Natural killer cell treated with Interleukin-12 subunit alpha and Interleukin-12 subunit beta and Interleukin-15 and Interleukin-18, amount 100 ng/mL, for 72 hours (primary cell): Measurements from ENCODE around the gene ASZ1. TPM values are rescaled to one million over a fixed set of nuclear protein-coding genes. Genes with fewer than 3 reads are reported as not detected.
"Not testable (repeated sequence)": the region's sequence is repeated elsewhere in the genome, so short reads cannot be mapped to it uniquely, and the experiment has no call there.

Source experiments
- ATAC-seq, 2 donors: fragments of 150-1000 bp; cut with Tn5 transposase in 1 of 2; sonication (Bioruptor Pico), chemical (Tn5 transposase) in 1 of 2; 2 replicates each; pipeline ENCODE4 v1.10.0; 2021
- DNase-seq: peaks from one replicate; pipeline ENCODE4 v3.0.0; 2022; ENCODE audit warnings: low spot score
- H3K27ac Mint-ChIP-seq, 2 donors: 1 replicate in 1 of 2; 2 replicates in 1 of 2; pipeline ENCODE4 v1.8.0; 2022; ENCODE audit warnings: mixed read lengths in 2 of 2, mild to moderate bottlenecking in 1 of 2, moderate library complexity in 1 of 2
- H3K27me3 Mint-ChIP-seq, 2 donors: 1 replicate in 1 of 2; 2 replicates in 1 of 2; pipeline ENCODE4 v1.8.0; 2022; ENCODE audit warnings: mixed read lengths in 2 of 2
- H3K36me3 Mint-ChIP-seq: one replicate; pipeline ENCODE4 v1.8.0; 2022; ENCODE audit warnings: mixed read lengths
- H3K4me1 Mint-ChIP-seq, 2 donors: 1 replicate in 1 of 2; 2 replicates in 1 of 2; pipeline ENCODE4 v1.8.0; 2022; ENCODE audit warnings: low read depth in 2 of 2, mixed read lengths in 2 of 2, mild to moderate bottlenecking in 1 of 2
- H3K4me3 Mint-ChIP-seq: one replicate; pipeline ENCODE4 v1.8.0; 2022; ENCODE audit warnings: mixed read lengths
- H3K9me3 Mint-ChIP-seq: 2 replicates; pipeline ENCODE4 v1.8.0; 2022; ENCODE audit warnings: mixed read lengths
- total RNA-seq, 2 donors: library from RNA; stranded (reverse); gene quantifications; one replicate each; pipeline ENCODE4 v1.2.3, GENCODE V29; 2022

The ASZ1 gene
- not detected for total RNA-seq

DNA sequence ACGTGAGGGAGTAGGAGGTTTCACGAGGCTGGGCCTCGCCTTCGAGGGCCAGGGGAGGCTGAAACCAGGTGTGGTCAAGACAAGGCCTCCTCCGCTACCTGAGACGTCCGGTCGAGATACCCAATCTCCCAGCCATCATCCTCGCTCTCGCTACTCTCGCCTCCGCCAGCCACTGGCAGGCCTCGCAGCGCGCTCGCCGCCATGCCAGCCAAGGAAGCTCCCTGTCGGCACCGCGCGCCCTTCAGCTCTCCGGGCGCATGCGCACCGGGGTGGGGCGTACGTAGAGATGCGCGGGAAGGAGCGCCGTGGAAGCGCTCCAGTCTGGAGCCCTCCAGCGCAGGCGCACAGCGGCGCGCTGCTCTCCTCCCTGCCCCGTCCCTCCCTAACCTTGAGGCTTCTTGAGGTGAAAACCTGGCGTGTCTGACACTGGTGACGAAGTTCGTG, at the start of gene ASZ1:
TSS of gene ASZ1 (minus strand) at position 236 of the 444 bp plus-strand sequence. CDS start at position 203, 33 bp downstream.
- H3K27me3 Mint-ChIP-seq: no peaks in the 10 kb centered on the region
- H3K4me3 Mint-ChIP-seq: no peak within 1 kb of the TSS
- DNase-seq (no peak), ATAC-seq (no peak)
- H3K9me3 Mint-ChIP-seq: peaks cover 12% of the 10 kb centered on the region
- no peak within 1 kb of the TSS for H3K27ac Mint-ChIP-seq
- no peaks in the 10 kb centered on the region for H3K4me1 Mint-ChIP-seq
- no peaks in the 10 kb centered on the region for H3K36me3 Mint-ChIP-seq

GRCh38 chr7:117476557-117477215, 49.4 kb upstream of the ASZ1 start:
- DNase-seq (no peak), ATAC-seq (no peak)
- H3K4me3 Mint-ChIP-seq: no peak overlapping the region
- H3K27ac Mint-ChIP-seq: no peak overlapping the region
- H3K4me1 Mint-ChIP-seq: no peaks in the 10 kb centered on the region
- H3K9me3 Mint-ChIP-seq: no peaks in the 10 kb centered on the region
- no peaks in the 10 kb centered on the region for H3K36me3 Mint-ChIP-seq
- peaks cover 15 to 24% of the 10 kb centered on the region in 2 donors for H3K27me3 Mint-ChIP-seq

- Mint-ChIP-seq H3K4me3 (no peak overlapping the region), H3K36me3 (no peaks in the 10 kb centered on the region), H3K27me3 (no peaks in the 10 kb centered on the region), H3K27ac (no peak overlapping the region), H3K4me1 (no peaks in the 10 kb centered on the region), H3K9me3 (no peaks in the 10 kb centered on the region)
- ATAC-seq (no peak), DNase-seq (no peak)
Observed at GRCh38 chr7:117472335-117472734, 45.0 kb upstream of the ASZ1 start.

GRCh38 chr7:117470777-117471176, 43.5 kb upstream of the ASZ1 start:
- H3K27ac Mint-ChIP-seq: no peak overlapping the region
- no peaks in the 10 kb centered on the region for H3K4me1 Mint-ChIP-seq
- H3K9me3 Mint-ChIP-seq: no peaks in the 10 kb centered on the region
- H3K36me3 Mint-ChIP-seq: no peaks in the 10 kb centered on the region
- H3K4me3 Mint-ChIP-seq: no peak overlapping the region
- ATAC-seq: no peak
- DNase-seq: no peak
- no peaks in the 10 kb centered on the region for H3K27me3 Mint-ChIP-seq

DNA sequence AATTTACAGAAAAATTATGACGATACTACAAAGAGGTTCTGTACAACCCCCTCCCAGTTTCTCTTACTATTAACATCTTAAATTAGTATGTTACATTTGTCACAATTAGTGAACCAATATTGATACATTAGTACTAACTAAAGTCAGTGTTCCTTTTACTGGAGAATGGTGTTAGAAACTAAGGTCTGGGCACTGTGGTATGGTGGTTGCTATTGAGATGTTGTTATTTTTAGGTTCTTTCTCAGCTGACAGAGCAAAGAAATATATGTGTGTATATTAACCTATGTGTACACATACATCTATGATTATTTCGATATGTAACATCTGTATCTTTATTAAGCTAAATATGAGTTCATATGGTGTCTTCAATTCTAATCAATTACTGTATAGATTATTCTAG, 40.9 kb upstream of the ASZ1 start:
- Mint-ChIP-seq H3K36me3 (no peaks in the 10 kb centered on the region), H3K4me3 (no peak overlapping the region), H3K27ac (no peak overlapping the region), H3K4me1 (no peaks in the 10 kb centered on the region), H3K9me3 (no peaks in the 10 kb centered on the region), H3K27me3 (no peaks in the 10 kb centered on the region)
- DNase-seq: no peak
- no peak for ATAC-seq

DNA sequence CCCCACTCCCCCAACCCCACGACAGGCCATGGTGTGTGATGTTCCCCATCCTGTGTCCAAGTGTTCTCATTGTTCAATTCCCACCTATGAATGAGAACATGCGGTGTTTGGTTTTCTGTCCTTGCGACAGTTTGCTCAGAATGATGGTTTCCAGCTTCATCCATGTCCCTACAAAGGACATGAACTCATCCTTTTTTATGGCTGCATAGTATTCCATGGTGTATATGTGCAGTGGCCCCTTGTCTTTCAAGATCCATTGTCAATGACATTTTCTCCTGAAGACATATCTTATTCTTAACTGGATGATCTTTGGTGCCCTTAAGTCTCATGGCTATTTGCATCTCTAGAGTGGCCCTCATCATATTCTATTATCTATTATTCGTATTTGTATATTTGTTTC, 33.5 kb upstream of the ASZ1 start:
- not testable (repeated sequence) for H3K9me3 Mint-ChIP-seq, H3K36me3 Mint-ChIP-seq, H3K4me3 Mint-ChIP-seq, H3K27ac Mint-ChIP-seq, ATAC-seq, DNase-seq, H3K27me3 Mint-ChIP-seq, H3K4me1 Mint-ChIP-seq

DNA sequence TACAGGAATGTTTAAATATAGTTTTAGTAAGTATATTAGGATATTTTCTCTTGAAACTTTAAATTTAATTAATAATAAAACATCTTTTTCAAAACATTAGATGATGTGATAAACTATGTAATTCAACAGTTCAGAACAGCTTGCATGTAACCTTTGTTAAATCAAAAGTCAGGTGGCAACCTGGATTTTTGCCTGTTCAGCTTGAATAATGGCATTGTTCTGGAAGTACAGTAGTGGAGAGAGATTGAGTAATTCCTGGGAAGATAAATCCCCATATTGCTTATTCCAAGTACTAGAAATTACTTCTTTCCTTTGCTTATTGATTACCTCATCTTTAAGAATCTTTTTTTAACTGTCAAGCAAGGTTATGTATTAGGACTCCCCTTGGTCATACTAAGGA, 32.4 kb upstream of the ASZ1 start:
- no peak for DNase-seq
- no peak overlapping the region for H3K4me3 Mint-ChIP-seq
- ATAC-seq: no peak
- H3K36me3 Mint-ChIP-seq: no peaks in the 10 kb centered on the region
- H3K9me3 Mint-ChIP-seq: peaks cover 3% of the 10 kb centered on the region
- H3K4me1 Mint-ChIP-seq: no peaks in the 10 kb centered on the region
- no peaks in the 10 kb centered on the region for H3K27me3 Mint-ChIP-seq
- H3K27ac Mint-ChIP-seq: no peak overlapping the region

DNA sequence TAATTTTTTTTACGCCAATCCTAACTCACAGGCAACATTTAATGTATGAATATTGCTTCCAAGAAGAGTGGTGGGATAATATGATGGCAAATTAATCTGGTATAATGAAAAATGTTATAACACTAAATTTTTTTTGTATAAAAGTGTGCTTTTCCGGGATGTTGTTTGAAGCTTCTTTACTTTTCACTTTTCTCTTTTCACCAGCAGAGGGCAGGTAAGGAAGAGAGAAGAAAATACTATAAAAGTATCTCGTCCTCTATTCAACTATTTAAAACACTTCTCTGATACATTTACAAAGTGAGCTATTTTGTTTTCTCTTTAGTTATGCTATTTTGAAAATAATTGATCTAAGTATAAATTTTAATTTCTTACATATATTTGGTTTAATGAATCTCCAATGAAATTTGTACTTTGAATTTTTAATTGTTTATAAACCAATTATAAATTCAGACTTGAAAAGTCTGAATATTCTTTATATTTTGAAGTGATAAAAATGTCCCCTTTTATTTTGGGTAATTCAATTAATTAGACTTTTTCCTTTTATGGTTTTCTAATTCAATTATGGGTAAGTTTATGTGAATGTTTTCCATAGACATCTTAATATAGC, 31.8 kb upstream of the ASZ1 start:
- Mint-ChIP-seq H3K36me3 (no peaks in the 10 kb centered on the region), H3K9me3 (peaks cover 3% of the 10 kb centered on the region), H3K4me1 (no peaks in the 10 kb centered on the region), H3K27ac (no peak overlapping the region), H3K27me3 (no peaks in the 10 kb centered on the region), H3K4me3 (no peak overlapping the region)
- ATAC-seq (no peak), DNase-seq (no peak)

GRCh38 chr7:117448655-117449054, 21.4 kb upstream of the ASZ1 start:
- no peak overlapping the region for H3K4me3 Mint-ChIP-seq
- H3K36me3 Mint-ChIP-seq: no peaks in the 10 kb centered on the region
- H3K4me1 Mint-ChIP-seq: no peaks in the 10 kb centered on the region
- no peaks in the 10 kb centered on the region for H3K27me3 Mint-ChIP-seq
- no peak overlapping the region for H3K27ac Mint-ChIP-seq
- peaks cover 29% of the 10 kb centered on the region for H3K9me3 Mint-ChIP-seq
- DNase-seq (no peak), ATAC-seq (no peak)

GRCh38 chr7:117446220-117446815, 19.0 kb upstream of the ASZ1 start:
- H3K27ac Mint-ChIP-seq: no peak overlapping the region
- no peak overlapping the region for H3K4me3 Mint-ChIP-seq
- peaks cover 25% of the 10 kb centered on the region for H3K9me3 Mint-ChIP-seq
- no peaks in the 10 kb centered on the region for H3K4me1 Mint-ChIP-seq
- H3K27me3 Mint-ChIP-seq: no peaks in the 10 kb centered on the region
- ATAC-seq (no peak), DNase-seq (no peak)
- no peaks in the 10 kb centered on the region for H3K36me3 Mint-ChIP-seq

GRCh38 chr7:117445206-117445605, 17.9 kb upstream of the ASZ1 start:
- Mint-ChIP-seq H3K27me3 (no peaks in the 10 kb centered on the region), H3K9me3 (peaks cover 15% of the 10 kb centered on the region), H3K27ac (no peak overlapping the region), H3K4me3 (no peak overlapping the region), H3K4me1 (no peaks in the 10 kb centered on the region), H3K36me3 (no peaks in the 10 kb centered on the region)
- no peak for DNase-seq
- no peak for ATAC-seq

DNA sequence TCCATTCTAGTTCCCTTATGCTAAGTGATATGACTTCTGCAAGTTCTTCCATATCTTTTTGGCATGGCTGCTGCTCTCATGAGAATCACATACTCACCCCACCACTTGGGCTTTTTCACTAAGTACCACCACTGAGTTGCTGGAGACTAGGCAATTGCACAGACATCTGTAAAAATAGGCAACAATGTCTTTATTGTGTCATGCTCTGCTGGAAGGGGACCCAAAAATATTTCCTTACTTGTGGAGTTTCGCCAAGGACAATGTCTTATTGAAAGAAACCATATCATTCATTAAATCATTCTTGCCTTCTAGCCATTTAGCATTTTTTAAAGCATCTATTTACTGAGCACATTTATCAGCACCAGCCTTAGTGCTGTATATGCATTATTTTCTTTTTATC, 17.4 kb upstream of the ASZ1 start:
- H3K36me3 Mint-ChIP-seq: no peaks in the 10 kb centered on the region
- no peaks in the 10 kb centered on the region for H3K4me1 Mint-ChIP-seq
- H3K9me3 Mint-ChIP-seq: peaks cover 10% of the 10 kb centered on the region
- H3K4me3 Mint-ChIP-seq: no peak overlapping the region
- no peaks in the 10 kb centered on the region for H3K27me3 Mint-ChIP-seq
- H3K27ac Mint-ChIP-seq: no peak overlapping the region
- ATAC-seq (no peak), DNase-seq (no peak)

DNA sequence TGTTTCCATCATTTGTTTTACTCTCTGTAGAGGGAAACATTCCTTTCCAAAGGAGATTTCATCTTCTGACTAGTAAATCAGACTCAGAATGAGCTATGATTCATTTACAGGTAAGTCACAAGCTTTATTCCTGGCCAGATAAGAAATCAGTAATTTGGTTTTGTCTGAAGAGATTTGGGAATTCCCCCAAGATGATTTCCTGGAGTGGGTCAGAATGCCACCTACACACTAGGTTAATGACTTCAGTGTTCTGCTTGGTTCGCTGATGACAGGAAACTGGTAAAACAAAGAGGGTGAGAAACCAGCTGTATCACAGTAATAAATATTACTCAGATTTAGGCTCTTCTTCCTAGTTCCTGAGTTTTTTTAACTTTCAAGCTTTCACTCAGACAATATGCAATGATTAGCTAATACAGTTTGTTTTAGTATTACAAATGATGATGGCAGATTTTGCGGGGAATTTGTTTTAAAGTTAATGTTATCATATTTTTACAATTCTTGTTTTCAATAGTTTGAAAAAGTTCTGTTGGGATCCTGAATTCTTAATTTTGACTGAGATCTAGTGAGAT, 8.3 kb upstream of the ASZ1 start:
- no peaks in the 10 kb centered on the region for H3K9me3 Mint-ChIP-seq
- H3K27me3 Mint-ChIP-seq: no peaks in the 10 kb centered on the region
- ATAC-seq (no peak), DNase-seq (no peak)
- H3K36me3 Mint-ChIP-seq: no peaks in the 10 kb centered on the region
- H3K4me3 Mint-ChIP-seq: no peak overlapping the region
- no peak overlapping the region for H3K27ac Mint-ChIP-seq
- no peaks in the 10 kb centered on the region for H3K4me1 Mint-ChIP-seq

GRCh38 chr7:117424090-117424829, 3.0 kb downstream of the ASZ1 start:
- H3K27ac Mint-ChIP-seq: no peak overlapping the region
- no peaks in the 10 kb centered on the region for H3K36me3 Mint-ChIP-seq
- ATAC-seq (no peak), DNase-seq (no peak)
- H3K9me3 Mint-ChIP-seq: peaks cover 8% of the 10 kb centered on the region
- no peak overlapping the region for H3K4me3 Mint-ChIP-seq
- H3K4me1 Mint-ChIP-seq: no peaks in the 10 kb centered on the region
- no peaks in the 10 kb centered on the region for H3K27me3 Mint-ChIP-seq
